Measurements from ENCODE around the gene EIF2AK2.
"Not testable (repeated sequence)": the region's sequence is repeated elsewhere in the genome, so short reads cannot be mapped to it uniquely, and the experiment has no call there.

Gene EIF2AK2

DNA sequence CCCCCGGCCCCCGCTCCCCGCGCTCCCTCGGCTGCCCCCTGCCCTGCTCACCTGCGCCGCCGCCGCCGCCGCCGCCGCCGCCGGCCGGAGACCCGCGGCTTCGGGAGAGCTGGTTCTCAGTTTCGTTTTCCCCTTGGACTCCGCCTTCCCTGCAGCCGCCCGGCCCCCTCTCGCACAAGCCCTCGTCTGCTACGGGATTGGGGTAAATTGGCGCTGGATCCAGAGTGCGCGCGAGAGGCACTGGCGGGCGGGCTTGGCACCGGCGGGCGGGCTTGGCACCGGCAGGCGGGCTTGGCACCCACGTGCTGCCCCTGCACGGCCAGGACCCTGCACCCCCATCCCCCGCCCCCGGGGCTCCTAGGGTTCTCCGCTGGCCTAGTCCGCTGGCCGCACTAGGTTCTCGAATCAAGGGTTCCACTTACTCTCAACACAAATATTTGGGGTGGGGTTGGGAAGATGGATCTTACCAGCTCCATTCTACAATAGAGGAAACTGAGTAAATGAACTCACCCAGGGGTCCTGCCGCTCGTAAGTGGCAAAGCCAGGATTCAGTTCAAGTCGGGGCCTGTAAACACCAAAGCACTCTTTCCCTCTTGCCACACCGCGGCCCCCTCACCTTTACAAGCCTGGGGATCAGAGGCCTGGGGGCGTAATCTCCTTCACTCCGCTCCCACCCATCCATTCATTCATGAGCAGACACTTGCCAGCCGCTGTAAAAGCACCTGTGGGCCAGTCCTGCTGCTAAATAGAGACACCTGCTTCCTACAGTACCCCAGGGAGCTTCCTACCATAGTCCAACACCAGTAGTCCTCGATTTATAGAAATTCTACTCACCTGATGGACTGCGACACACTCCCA lies at the start of gene EIF2AK2:
TSS of gene EIF2AK2 (minus strand) at position 124 of the 858 bp plus-strand sequence. CDS start 9,174 bp downstream, outside the sequence.
- DNase-seq: peak; percentile 93

DNA sequence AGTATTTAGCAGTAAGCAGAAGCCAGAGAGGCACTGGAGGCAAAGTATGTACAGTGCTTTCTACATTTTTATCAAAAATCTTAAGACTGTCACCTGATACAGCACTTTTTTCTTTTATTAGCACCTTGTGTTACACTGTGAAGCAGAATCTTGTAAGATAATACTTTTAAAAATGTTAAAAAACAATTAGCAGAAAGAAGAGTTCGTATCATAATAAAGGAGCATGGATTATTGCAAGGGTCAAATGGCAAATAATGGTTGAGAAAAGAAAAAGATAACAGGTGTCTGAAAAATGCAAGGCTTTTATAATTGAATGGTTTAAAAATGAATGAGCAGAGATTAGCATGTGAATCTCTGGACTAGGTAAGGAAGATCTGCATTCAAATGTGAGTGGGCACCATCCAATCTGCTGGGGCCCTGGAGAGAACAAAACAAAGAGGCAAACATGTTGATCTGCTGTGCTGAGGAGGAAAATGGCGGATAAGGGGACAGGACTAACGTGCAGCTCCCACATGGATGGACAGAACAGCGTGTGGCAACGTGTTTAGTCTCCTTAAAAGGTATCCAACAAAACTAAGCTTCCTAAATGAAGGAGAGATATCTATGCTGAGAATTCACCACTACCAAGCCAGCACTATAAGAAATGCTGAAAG lies 49.0 kb upstream of the EIF2AK2 start:
- DNase-seq: no peak

GRCh38 chr2:37205071-37205661 lies 48.4 kb upstream of the EIF2AK2 start:
- DNase-seq: not testable (repeated sequence)

- no peak for DNase-seq
Observed at GRCh38 chr2:37203708-37204107, 46.9 kb upstream of the EIF2AK2 start.

DNA sequence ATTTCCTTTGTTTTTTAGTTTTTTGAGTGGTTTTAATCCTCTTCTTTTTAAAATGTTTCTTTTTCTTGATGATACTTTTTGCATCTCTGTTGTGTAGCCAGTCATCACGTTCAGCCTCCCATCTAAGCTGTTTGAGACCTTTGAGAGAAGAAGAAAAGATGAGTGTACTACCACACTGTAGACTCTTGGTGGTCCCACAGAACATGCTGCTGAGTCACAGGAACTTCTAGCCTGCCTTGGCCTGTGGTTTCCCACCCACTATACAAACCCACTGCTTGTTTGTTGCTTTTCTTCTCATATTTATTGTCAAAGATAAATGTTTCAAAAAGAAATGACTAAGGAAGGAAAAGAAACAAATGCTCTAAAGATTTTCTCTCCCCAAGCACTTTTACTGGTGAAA lies 45.0 kb upstream of the EIF2AK2 start:
- DNase-seq: no peak

GRCh38 chr2:37201208-37201607 lies 44.4 kb upstream of the EIF2AK2 start:
- DNase-seq: no peak

- no peak for DNase-seq
Observed at GRCh38 chr2:37198681-37199065, 41.9 kb upstream of the EIF2AK2 start.

DNA sequence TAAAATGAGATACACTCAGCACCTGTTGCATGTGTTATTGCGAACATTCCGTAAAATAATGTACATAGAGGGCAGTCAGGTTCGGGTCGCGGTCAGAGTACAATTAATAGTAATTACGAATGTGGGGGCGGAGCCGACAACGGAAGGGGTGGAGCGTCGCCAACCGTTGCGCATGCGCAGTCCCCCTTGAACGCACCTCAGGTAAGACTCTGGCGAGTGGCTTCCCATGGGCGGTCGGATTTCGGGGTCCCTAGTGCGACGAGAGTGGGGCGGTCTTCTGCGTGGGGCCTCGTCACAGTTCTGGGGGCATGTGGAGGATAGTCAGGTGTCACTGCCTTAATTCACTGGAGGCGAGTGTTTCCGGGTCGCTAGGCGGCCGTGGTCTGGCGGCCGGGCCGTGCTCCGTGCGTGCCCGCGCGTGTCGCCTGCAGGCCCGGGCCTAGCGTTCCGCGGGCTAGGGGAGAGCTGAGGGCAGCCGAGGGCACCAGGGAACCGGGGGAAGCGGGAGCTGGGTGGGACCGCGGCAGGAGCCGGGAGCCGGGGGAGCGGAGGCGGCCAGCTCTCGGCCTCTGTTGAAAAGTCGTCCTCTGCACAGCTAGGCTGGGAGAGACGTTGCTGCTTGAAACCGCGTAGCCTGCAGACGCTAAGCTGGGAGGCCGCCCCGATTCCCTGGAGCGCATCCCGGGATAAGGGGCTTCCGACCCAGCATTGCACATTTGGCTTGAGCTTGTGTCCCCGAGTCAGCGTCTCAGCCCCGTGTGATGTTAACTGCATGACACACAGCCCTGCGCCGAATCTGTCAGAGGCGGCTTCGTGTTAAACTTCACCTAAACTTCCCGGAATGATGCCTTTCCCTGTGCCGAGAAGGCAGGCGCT lies 39.8 kb upstream of the EIF2AK2 start, which contains the start of gene CEBPZOS:
TSS of gene CEBPZOS (plus strand) at position 177 of the 876 bp plus-strand sequence. CDS start 3,209 bp downstream, outside the sequence.
- DNase-seq: peak; percentile 84

- not testable (repeated sequence) for DNase-seq
Observed at GRCh38 chr2:37195862-37196319, 39.1 kb upstream of the EIF2AK2 start.

DNA sequence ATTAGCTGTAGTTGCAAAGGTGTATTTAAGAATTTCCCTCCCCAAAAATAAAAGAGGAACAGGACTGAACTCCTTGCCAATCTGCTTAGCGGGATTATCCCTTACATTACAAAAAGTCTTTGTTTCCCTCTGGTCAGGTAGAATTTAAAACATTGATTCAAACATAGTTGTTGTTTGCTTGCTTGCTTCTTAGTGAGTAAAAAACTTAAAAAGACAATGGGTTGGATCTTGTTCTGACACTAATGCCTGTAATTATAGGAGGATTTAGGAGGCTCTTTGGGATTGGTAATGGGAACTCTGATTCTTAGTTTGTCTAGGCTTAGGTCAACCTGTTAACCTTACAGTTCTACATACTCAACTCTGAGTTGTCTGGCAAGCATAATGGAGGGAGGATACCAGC lies 35.8 kb upstream of the EIF2AK2 start:
- DNase-seq: no peak

DNA sequence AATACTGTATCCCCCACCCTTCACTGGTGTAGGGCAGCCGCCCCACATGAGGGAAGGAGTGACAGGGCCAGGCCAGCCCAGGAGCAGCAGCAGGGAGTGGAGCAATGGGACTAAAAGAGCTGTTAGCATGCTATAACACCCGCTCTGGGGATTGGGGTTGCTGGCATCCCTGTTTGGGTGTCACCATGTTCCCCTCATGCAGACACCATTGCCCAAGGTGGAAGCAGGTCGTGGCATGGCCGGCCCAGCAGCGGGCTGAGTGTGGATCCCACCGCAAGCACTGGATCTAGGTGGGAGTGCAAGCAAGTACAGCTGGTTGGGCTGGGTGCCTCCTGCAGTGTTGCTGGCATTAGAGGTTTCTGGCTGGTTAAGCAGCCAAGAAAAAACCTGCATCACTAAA lies 35.0 kb upstream of the EIF2AK2 start:
- DNase-seq: no peak

GRCh38 chr2:37191253-37191652 lies 34.5 kb upstream of the EIF2AK2 start:
- DNase-seq: no peak

DNA sequence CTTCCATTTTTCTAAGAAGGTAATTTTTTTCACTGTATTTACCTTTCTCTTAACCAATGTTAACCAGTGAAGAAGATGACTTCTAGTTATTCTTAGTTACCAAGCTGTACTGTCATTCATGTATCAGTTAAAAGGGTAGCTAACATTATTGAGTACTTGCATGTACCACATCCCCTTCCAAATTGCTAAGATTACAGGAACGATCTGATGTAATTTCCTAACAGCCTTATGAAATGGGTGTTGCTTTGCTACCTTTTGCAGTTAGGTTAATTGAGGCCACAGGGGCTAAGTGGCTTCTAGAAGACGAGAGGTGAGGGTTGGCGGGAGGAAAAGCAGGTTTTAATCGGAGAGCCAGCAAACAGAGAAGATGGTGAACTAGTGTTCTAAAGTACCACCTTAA lies 33.5 kb upstream of the EIF2AK2 start:
- no peak for DNase-seq

- DNase-seq: peak; percentile 5
Observed at GRCh38 chr2:37189452-37190153, 32.8 kb upstream of the EIF2AK2 start.

- no peak for DNase-seq
Observed at GRCh38 chr2:37188570-37188969, 31.8 kb upstream of the EIF2AK2 start, which contains the start of gene SULT6B1. SULT6B1 (minus strand) TSS chr2:37188670; CDS start chr2:37188640, 30 bp downstream.

GRCh38 chr2:37181726-37182684 lies 25.2 kb upstream of the EIF2AK2 start:
- DNase-seq: no peak

DNA sequence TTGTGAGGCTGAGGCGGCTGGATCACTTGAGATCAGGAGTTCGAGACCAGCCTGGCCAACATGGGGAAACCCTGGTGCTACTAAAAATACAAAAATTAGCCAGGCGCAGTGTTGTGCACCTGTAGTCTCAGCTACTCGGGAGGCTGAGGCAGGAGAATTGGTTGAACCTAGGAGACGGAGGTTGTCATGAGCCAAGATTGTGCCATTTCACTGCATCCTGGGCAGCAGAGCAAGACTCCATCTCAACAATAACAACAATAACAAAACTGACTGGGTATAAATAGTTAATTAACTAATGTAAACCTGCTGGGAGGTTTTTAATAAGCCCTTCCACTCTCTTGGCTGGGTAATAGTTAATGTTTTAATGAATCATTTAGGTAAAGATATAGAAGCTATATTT lies 23.9 kb upstream of the EIF2AK2 start:
- no peak for DNase-seq

- no peak for DNase-seq
Observed at GRCh38 chr2:37180006-37180639, 23.3 kb upstream of the EIF2AK2 start.

DNA sequence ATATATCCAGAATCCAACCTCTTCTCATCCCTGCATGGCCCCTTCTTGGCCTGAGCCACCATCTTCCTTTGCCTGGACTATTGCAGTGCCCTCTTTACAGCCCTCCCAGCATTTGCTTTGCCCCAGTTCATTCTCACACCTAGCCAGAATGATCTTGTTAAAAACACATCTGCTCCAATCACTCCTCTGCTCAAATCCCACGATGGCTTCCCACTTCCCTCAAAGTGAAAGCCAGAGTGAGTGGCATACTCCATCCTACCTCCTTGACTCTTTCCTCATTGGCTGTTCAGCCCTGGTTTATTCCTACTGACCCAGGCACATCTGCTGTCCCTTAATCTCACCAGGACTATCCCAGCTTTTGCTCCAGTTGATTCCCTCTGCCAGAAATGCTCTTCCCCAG lies 17.0 kb upstream of the EIF2AK2 start:
- no peak for DNase-seq

DNA sequence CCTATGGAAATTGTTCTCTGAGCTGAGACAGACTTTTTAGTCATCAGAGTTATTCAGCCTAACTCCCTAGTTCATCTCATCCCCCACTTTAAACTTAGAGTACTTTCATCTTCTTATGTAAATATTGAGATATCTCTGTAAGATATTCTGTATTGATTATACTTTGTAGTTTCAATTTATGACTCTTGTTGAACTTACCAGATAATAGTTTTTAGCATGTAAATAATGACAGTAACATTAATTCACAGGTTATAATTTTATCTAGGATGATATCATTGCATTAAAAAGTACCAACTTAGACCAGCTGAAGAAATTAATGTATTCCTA lies 14.8 kb upstream of the EIF2AK2 start:
- DNase-seq: no peak
